ENCODE measurements around the gene C1orf52. TPM values are rescaled to one million over a fixed set of nuclear protein-coding genes. Genes with fewer than 3 reads are reported as not detected.

C1orf52 gene
- total and polyA plus RNA-seq, 9 of the 15 experiments (the other 6 are each of a cell fraction or from before 2014, with no cell fraction given) = 17.0 to 38.5 (median 33.0) TPM

GRCh38 chr1:85276215-85276977 lies 16.9 kb upstream of the C1orf52 start, which contains the start of gene BCL10 (continued):
- TF ChIP-seq ZBTB40 (IDR thresholded peaks at IDR 0.05) (0 out of 2 replicates have a peak, but pooled peaks have one; percentile 57), ZBTB40 (CRISPR knock-in tag; IDR thresholded peaks at IDR 0.05) (no peak), ZNF395 (CRISPR knock-in tag; IDR thresholded peaks at IDR 0.05) (no peak), ZNF212 (CRISPR knock-in tag; IDR thresholded peaks at IDR 0.05) (no peak), PKNOX1 (IDR thresholded peaks at IDR 0.05) (0 out of 2 replicates have a peak, but pooled peaks have one; percentile 11), ZNF449 (CRISPR knock-in tag; IDR thresholded peaks at IDR 0.05) (no peak), ZKSCAN8 (CRISPR knock-in tag; IDR thresholded peaks at IDR 0.05) (no peak)
- TF ChIP-seq, protein P1, sequence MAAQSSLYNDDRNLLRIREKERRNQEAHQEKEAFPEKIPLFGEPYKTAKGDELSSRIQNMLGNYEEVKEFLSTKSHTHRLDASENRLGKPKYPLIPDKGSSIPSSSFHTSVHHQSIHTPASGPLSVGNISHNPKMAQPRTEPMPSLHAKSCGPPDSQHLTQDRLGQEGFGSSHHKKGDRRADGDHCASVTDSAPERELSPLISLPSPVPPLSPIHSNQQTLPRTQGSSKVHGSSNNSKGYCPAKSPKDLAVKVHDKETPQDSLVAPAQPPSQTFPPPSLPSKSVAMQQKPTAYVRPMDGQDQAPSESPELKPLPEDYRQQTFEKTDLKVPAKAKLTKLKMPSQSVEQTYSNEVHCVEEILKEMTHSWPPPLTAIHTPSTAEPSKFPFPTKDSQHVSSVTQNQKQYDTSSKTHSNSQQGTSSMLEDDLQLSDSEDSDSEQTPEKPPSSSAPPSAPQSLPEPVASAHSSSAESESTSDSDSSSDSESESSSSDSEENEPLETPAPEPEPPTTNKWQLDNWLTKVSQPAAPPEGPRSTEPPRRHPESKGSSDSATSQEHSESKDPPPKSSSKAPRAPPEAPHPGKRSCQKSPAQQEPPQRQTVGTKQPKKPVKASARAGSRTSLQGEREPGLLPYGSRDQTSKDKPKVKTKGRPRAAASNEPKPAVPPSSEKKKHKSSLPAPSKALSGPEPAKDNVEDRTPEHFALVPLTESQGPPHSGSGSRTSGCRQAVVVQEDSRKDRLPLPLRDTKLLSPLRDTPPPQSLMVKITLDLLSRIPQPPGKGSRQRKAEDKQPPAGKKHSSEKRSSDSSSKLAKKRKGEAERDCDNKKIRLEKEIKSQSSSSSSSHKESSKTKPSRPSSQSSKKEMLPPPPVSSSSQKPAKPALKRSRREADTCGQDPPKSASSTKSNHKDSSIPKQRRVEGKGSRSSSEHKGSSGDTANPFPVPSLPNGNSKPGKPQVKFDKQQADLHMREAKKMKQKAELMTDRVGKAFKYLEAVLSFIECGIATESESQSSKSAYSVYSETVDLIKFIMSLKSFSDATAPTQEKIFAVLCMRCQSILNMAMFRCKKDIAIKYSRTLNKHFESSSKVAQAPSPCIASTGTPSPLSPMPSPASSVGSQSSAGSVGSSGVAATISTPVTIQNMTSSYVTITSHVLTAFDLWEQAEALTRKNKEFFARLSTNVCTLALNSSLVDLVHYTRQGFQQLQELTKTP (IDR thresholded peaks at IDR 0.05; ENCODE audit: low read depth in 1 of 2, partially characterized antibody in 2 of 2) = no peak
